H9 (cell line): ENCODE data around the gene CD48. TPM values are rescaled to one million over a fixed set of nuclear protein-coding genes. Genes with fewer than 3 reads are reported as not detected.

Source experiments
- DNase-seq: peaks from one replicate; pipeline ENCODE4 v3.0.0-alpha.2; 2017
- H2AFZ ChIP-seq: one replicate; pipeline ENCODE4 v1.6.1; 2013; ENCODE audit warnings: mild to moderate bottlenecking, low read length, control low read depth, moderate library complexity
- H2AK5ac ChIP-seq: 2 replicates; pipeline ENCODE4 v1.6.1; 2013; ENCODE audit warnings: low read length, control low read depth, mixed read lengths; ENCODE audit not compliant: insufficient read length
- H2BK120ac ChIP-seq: one replicate; pipeline ENCODE4 v1.6.1; 2013; ENCODE audit warnings: low read depth, mild to moderate bottlenecking, low read length, control low read depth, inconsistent platforms; ENCODE audit not compliant: poor library complexity, severe bottlenecking
- H2BK12ac ChIP-seq: 2 replicates; pipeline ENCODE4 v1.6.1; 2013; ENCODE audit warnings: low read length, control low read depth, mixed read lengths, low read depth; ENCODE audit not compliant: insufficient read length
- H2BK15ac ChIP-seq: 2 replicates; pipeline ENCODE4 v1.6.1; 2013; ENCODE audit warnings: low read depth, low read length, control low read depth
- H2BK20ac ChIP-seq: one replicate; pipeline ENCODE4 v1.6.1; 2013; ENCODE audit warnings: low read depth, mild to moderate bottlenecking, low read length, control low read depth, inconsistent platforms; ENCODE audit not compliant: poor library complexity, severe bottlenecking
- H2BK5ac ChIP-seq: 2 replicates; pipeline ENCODE4 v1.6.1; 2013; ENCODE audit warnings: low read length, control low read depth, mixed read lengths; ENCODE audit not compliant: insufficient read length
- H3K14ac ChIP-seq: 2 replicates; pipeline ENCODE4 v1.6.1; 2013; ENCODE audit warnings: low read length, control low read depth; ENCODE audit not compliant: insufficient read depth
- H3K18ac ChIP-seq: 2 replicates; pipeline ENCODE4 v1.6.1; 2013; ENCODE audit warnings: low read depth, mild to moderate bottlenecking, mixed read lengths, low read length, control low read depth; ENCODE audit not compliant: insufficient read length
- H3K23ac ChIP-seq: 2 replicates; pipeline ENCODE4 v1.6.1; 2013; ENCODE audit warnings: low read length, control low read depth, mixed read lengths, low read depth; ENCODE audit not compliant: insufficient read length
- H3K23me2 ChIP-seq: 2 replicates; pipeline ENCODE4 v1.6.1; 2013; ENCODE audit warnings: low read depth, mild to moderate bottlenecking, mixed read lengths, low read length, control low read depth; ENCODE audit not compliant: insufficient read length, poor library complexity, severe bottlenecking
- H3K27ac ChIP-seq: 2 replicates; pipeline ENCODE4 v1.5.1; 2013; ENCODE audit warnings: low read length, control low read depth, mixed read lengths, low read depth; ENCODE audit not compliant: insufficient read length
- H3K27me3 ChIP-seq: 2 replicates; pipeline ENCODE4 v1.6.1; 2013; ENCODE audit warnings: low read length, control low read depth, inconsistent platforms; ENCODE audit not compliant: insufficient read depth
- H3K4ac ChIP-seq: 2 replicates; pipeline ENCODE4 v1.6.1; 2013; ENCODE audit warnings: low read depth, mild to moderate bottlenecking, control low read depth, inconsistent platforms, low read length, moderate library complexity
- H3K4me1 ChIP-seq: 2 replicates; pipeline ENCODE4 v1.6.1; 2013; ENCODE audit warnings: low read length, control low read depth, inconsistent platforms; ENCODE audit not compliant: insufficient read depth
- H3K4me2 ChIP-seq: 2 replicates; pipeline ENCODE4 v1.6.1; 2013; ENCODE audit warnings: low read length, control low read depth, mixed read lengths; ENCODE audit not compliant: insufficient read length, insufficient read depth
- H3K56ac ChIP-seq: 2 replicates; pipeline ENCODE4 v1.6.1; 2013; ENCODE audit warnings: low read depth, mild to moderate bottlenecking, mixed read lengths, low read length, control low read depth; ENCODE audit not compliant: insufficient read length
- H3K79me1 ChIP-seq: 2 replicates; pipeline ENCODE4 v1.6.1; 2013; ENCODE audit warnings: low read depth, mild to moderate bottlenecking, moderate library complexity, low read length, control low read depth, inconsistent platforms; ENCODE audit not compliant: insufficient read depth, poor library complexity, severe bottlenecking
- H3K79me2 ChIP-seq: 2 replicates; pipeline ENCODE4 v1.6.1; 2013; ENCODE audit warnings: low read length, control low read depth, inconsistent platforms; ENCODE audit not compliant: insufficient read depth
- H3K9ac ChIP-seq: 2 replicates; pipeline ENCODE4 v1.6.1; 2013; ENCODE audit warnings: low read length, control low read depth, mixed read lengths; ENCODE audit not compliant: insufficient read length; ENCODE audit errors: extremely low read depth
- H3K9me3 ChIP-seq: one replicate; pipeline ENCODE4 v1.6.1; 2013; ENCODE audit warnings: low read depth, low read length, inconsistent platforms; ENCODE audit not compliant: control insufficient read depth
- H3T11ph ChIP-seq: one replicate; pipeline ENCODE4 v1.6.1; 2013; ENCODE audit warnings: mild to moderate bottlenecking, low read length, control low read depth, inconsistent platforms
- H4K20me1 ChIP-seq: one replicate; pipeline ENCODE4 v1.6.1; 2013; ENCODE audit not compliant: control insufficient read depth, insufficient read length, insufficient read depth
- H4K5ac ChIP-seq: 2 replicates; pipeline ENCODE4 v1.6.1; 2013; ENCODE audit warnings: low read depth, mild to moderate bottlenecking, mixed read lengths, low read length, control low read depth; ENCODE audit not compliant: insufficient read length
- H4K8ac ChIP-seq: replicated peaks from 2 replicates; pipeline ENCODE4 v1.6.1; 2013; ENCODE audit warnings: low read length, control low read depth, mixed read lengths, low read depth; ENCODE audit not compliant: insufficient read length
- H4K91ac ChIP-seq: 2 replicates; pipeline ENCODE4 v1.6.1; 2013; ENCODE audit warnings: low read depth, mild to moderate bottlenecking, moderate library complexity, mixed read lengths, low read length, control low read depth; ENCODE audit not compliant: insufficient read length
- H3K27ac Mint-ChIP-seq, 3 experiments: 2 replicates in 2 of 3; 3 replicates in 1 of 3; pipeline ENCODE4 v1.8.0; 2020 to 2021; ENCODE audit warnings: mixed read lengths in 3 of 3, mild to moderate bottlenecking in 1 of 3, moderate library complexity in 1 of 3
- H3K27me3 Mint-ChIP-seq: 2 replicates; pipeline ENCODE4 v1.8.0; 2021; ENCODE audit warnings: low read depth, mild to moderate bottlenecking, moderate library complexity, mixed read lengths
- H3K36me3 Mint-ChIP-seq, 3 experiments: 2 replicates in 2 of 3; 3 replicates in 1 of 3; pipeline ENCODE4 v1.8.0; 2020 to 2021; ENCODE audit warnings: low read depth in 3 of 3, mixed read lengths in 3 of 3; ENCODE audit not compliant: insufficient read depth in 1 of 3
- H3K4me1 Mint-ChIP-seq, 2 experiments: 2 replicates each; pipeline ENCODE4 v1.8.0; 2020; ENCODE audit warnings: mixed read lengths in 2 of 2
- H3K4me3 Mint-ChIP-seq, 2 experiments: 2 replicates in 1 of 2; 3 replicates in 1 of 2; pipeline ENCODE4 v1.8.0; 2020 to 2021; ENCODE audit warnings: mild to moderate bottlenecking in 2 of 2, mixed read lengths in 2 of 2, moderate library complexity in 1 of 2
- H3K9me3 Mint-ChIP-seq, 2 experiments: 2 replicates in 1 of 2; 3 replicates in 1 of 2; pipeline ENCODE4 v1.8.0; 2020; ENCODE audit warnings: mild to moderate bottlenecking in 2 of 2, mixed read lengths in 2 of 2, moderate library complexity in 1 of 2
- WGBS: extraction: QIAGEN DNeasy Blood & Tissue Kit; methylation state at CpG from one replicate; pipeline ENCODE4 v1.1.7; 2013; ENCODE audit warnings: missing lambda C conversion rate, low lambda C conversion rate, mixed read lengths; ENCODE audit not compliant: insufficient read length; ENCODE audit errors: extremely low coverage; 5-methylcytosine and 5-hydroxymethylcytosine counted together
- total RNA-seq: library from RNA; stranded (reverse); gene quantifications from 2 replicates; pipeline ENCODE4 v1.2.1, GENCODE V29; 2021
- TF ChIP-seq, protein P1 (sequence below): fragments of 200-600 bp; sonication (generic); conservative IDR thresholded peaks from 3 replicates; pipeline ENCODE4 v1.8.0; 2021; ENCODE audit warnings: antibody characterized with exemption, mild to moderate bottlenecking

Gene CD48
- total RNA-seq, 1 experiment from 2014 or later, result not detected

DNA sequence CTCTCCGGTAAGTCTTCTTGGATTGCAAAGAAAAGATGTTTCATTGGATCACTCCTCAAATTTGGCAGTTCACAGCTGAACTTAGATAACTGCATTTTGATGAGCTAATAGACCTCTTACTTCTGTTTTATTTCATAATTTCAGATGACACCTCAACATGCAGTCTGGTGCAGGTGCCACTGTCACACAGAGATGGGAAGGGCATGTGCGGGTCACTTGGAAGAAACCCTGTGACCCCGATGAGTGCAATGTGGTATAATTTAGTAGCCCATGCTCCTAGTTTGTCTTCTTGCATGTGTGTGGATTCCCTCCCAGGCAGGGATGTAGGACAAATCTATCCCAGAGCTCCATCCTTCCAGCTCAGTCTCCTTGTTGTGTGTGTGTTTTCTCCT lies 64.3 kb downstream of the CD48 start:
- Histone ChIP-seq H3K23ac (no peak overlapping the region), H4K20me1 (no peaks in the 10 kb centered on the region), H2AK5ac (no peak overlapping the region), H3K27me3 (no peaks in the 10 kb centered on the region), H4K8ac (no peak overlapping the region), H3K79me2 (no peaks in the 10 kb centered on the region), H2BK12ac (no peak overlapping the region), H2BK15ac (no peak overlapping the region), H2BK5ac (no peak overlapping the region), H4K91ac (no peak overlapping the region), H4K5ac (no peak overlapping the region), H2AFZ (no peak overlapping the region), H3K23me2 (no peaks in the 10 kb centered on the region), H3K79me1 (no peaks in the 10 kb centered on the region), H3T11ph (no peak overlapping the region), H3K4ac (no peak overlapping the region), H3K14ac (no peak overlapping the region), H2BK20ac (no peak overlapping the region), H2BK120ac (no peak overlapping the region), H3K9me3 (no peaks in the 10 kb centered on the region), H3K18ac (no peak overlapping the region), H3K56ac (no peak overlapping the region), H3K9ac (no peak overlapping the region), H3K4me2 (no peak overlapping the region), H3K27ac (no peak overlapping the region), H3K4me1 (peaks cover 6% of the 10 kb centered on the region; the same call in 1 of the 2 replicates)
- TF ChIP-seq, protein P1, sequence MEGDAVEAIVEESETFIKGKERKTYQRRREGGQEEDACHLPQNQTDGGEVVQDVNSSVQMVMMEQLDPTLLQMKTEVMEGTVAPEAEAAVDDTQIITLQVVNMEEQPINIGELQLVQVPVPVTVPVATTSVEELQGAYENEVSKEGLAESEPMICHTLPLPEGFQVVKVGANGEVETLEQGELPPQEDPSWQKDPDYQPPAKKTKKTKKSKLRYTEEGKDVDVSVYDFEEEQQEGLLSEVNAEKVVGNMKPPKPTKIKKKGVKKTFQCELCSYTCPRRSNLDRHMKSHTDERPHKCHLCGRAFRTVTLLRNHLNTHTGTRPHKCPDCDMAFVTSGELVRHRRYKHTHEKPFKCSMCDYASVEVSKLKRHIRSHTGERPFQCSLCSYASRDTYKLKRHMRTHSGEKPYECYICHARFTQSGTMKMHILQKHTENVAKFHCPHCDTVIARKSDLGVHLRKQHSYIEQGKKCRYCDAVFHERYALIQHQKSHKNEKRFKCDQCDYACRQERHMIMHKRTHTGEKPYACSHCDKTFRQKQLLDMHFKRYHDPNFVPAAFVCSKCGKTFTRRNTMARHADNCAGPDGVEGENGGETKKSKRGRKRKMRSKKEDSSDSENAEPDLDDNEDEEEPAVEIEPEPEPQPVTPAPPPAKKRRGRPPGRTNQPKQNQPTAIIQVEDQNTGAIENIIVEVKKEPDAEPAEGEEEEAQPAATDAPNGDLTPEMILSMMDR, result no peak
- Mint-ChIP-seq H3K9me3 (no peaks in the 10 kb centered on the region; a peak in 2 of 5 replicates), H3K27ac (no peak overlapping the region; a peak in 2 of 7 replicates), H3K27me3 (peaks cover 6% of the 10 kb centered on the region; the same call in 1 of the 2 replicates), H3K36me3 (peaks cover 0 to 5% (median 2%) of the 10 kb centered on the region in 3 experiments; a peak in 3 of 7 replicates), H3K4me3 (no peak overlapping the region), H3K4me1 (peaks cover 17 to 19% of the 10 kb centered on the region in 2 experiments)
- WGBS, result no CpG with 5 or more reads among the region's 3 CpGs
- DNase-seq, result no peak
